HG02870 (cell line): ENCODE results near the gene NMNAT3.
"Not testable (repeated sequence)": the region's sequence is repeated elsewhere in the genome, so short reads cannot be mapped to it uniquely, and the experiment has no call there.

Experiments
- ATAC-seq: cut with Tn5 transposase; IDR thresholded peaks from one replicate; pipeline ENCODE4 v1.9.1; 2021; ENCODE audit warnings: mild to moderate bottlenecking, moderate library complexity; ENCODE audit not compliant: unreplicated experiment

Gene NMNAT3

DNA sequence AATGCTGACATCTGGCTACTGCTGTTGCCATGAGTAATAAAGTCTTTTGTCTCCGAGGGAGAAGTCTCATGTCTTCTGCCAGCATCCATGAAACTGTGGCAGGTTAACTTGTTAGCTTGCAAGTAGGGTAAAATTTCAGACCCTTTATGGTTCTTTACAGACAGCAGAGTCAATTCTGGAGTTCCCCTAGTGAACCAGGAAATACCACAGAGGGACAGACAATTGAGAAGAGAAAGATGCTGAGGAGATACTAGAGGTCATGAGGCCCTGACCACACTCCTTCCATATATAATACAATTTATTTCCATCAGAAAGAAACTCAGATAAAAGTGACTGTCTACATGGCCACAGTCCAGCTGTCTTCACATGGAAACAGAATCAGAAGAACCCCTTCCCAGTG lies 38.1 kb downstream of the NMNAT3 start:
- ATAC-seq = peak; percentile 80

DNA sequence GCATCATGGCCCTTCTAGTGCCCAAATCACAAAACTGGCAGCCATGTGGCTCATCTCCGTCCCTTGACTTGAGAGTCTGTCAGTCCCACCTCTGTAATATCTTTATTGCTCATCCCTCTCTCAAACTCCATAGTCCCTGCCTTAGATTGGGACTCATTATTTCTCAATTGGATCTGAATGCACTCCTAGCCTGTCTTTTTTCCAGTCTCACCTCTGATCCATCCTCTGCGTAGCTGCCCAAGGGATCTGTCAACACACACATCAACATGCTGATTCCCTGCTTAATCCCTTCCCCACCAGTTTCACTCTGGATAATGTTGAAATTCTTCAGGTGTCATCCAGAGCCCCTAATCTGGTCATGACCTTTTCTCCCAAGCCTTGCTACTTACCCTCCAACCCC lies 39.3 kb downstream of the NMNAT3 start:
- no peak for ATAC-seq

DNA sequence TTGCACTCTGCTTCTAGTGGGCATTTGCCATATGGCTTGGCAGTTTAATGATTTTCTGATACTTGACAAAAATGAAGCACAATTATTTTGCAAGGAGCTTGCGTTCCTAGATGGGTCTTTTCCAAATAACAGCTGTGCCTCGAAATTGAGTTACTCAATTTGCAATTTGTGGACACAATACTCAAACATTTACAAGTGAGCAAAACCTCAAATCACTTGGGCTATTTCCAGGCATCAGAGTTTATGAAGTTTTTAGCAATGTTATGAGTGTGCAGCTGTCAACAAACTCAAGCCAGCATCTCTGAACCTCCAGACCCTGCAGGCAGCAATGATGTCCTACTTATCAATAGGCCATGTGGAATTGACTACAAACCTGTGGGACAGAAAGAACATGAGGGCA lies 41.3 kb downstream of the NMNAT3 start:
- no peak for ATAC-seq

DNA sequence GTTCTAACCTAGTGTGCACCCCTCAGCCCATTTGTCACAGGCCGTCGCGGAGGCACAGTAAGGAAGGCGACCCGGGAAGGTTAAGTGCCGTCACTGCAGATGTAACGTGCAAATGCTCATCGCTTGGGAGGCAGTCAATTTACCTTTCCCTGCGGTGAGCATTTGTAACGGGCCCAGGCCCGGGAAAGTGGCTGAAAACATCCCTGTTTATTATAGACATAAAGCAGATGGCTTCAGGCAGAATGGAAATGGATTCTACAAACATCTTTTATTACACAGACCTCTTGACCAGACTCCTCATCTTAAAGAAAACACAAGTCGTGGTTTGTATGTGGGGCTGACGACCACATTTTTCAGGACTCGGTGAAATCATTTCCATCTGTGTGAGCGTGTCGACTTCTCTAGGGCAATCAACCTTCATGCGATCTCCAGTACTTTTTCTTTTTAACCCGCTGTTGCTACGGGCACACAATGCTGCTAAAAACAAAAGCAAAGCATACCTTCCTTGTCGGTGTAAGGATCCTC lies 43.6 kb downstream of the NMNAT3 start:
- ATAC-seq = no peak

DNA sequence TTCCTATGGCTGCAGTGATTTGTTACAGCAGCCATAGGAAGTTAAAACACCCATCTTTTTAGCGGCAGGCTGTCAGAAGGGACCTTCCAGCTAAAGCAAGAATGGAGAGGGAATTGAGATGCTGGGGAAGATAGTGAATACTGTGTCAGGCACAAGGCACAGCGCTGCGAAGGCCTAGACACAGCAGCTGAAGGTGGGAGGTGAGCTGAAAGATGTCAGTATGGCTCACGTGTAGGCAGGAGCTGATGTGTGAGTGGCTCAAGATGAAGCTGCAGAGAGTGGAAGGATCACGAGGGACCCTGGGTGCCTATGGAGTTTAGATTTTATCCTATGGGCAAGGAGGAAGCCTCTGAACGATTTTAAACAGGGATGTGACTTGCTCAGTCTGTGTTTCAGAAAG lies 44.3 kb downstream of the NMNAT3 start:
- no peak for ATAC-seq

DNA sequence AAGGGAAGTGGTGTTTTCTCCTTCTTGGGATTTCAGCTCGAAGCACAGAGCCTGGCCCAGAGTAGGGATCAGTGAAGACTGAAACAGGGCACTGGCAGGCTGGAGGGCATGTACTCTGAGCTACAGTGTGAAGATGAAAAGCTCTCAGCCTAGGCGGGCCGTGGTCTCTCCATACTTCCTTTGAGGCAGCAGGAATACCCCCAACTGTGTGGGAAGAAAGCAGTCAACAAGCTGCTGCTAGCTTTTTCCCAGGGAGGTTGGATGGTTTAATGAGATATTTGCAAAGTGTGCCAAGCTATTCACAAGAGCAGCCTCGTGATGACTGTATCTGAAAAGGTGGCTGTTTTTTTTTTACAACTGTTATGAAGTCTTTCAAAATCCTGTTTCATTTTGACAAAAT lies 47.2 kb downstream of the NMNAT3 start:
- no peak for ATAC-seq

DNA sequence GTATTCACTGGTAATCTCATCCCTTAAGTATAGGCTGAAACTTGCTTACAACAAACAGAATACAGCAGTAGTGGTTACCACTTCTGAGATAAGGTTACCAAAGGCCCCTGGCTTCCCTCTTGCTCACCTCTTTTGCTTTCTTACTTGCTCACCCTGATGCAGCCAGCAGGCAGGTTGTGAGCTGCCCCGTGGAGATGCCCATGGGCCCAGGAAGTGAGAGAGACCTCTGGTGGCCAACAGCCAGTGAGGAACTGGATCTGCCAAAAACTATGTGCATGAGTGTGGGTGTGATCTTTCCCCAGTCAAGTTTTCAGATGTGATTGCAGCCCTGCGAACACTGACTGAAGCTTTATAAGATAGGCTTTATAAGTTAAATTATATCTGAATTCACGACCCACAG lies 48.7 kb downstream of the NMNAT3 start:
- ATAC-seq = peak; percentile 72

DNA sequence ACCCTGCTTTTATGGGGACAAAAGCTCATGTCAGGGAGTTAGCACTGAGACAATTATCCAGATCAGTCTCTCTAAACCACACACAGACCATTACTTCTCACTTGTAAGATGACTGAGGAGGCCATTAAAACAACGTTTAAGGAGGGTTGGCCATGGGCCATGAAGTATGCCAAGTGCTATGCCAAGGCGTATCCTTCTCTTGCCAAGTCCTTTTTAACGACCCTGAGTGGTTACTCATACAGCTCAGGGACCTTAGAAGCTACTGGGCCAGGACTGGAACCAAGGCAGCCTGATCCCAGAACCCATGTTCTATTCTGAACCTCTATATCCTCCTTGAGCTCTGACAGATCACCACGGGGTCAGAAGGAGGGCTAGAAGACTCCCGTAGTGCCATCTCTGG lies 50.0 kb downstream of the NMNAT3 start:
- no peak for ATAC-seq

DNA sequence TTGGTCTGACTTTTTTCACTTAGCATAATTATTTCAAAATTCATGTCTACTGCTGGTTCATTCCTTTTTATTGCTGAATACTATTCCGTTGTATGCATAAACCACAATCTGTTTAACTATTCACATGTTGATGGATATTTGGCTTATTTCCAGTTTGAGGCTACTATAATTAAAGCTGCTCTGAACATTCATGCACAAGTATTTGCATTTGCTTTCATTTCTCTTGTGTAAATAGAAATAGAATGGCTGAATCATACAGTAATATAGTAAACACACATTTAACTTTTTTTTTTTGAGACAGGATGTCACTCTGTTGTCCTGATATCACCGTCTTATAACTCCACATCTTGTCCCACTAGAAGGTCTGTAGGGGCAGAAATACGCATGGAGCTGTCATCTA lies 57.3 kb downstream of the NMNAT3 start:
- no peak for ATAC-seq

DNA sequence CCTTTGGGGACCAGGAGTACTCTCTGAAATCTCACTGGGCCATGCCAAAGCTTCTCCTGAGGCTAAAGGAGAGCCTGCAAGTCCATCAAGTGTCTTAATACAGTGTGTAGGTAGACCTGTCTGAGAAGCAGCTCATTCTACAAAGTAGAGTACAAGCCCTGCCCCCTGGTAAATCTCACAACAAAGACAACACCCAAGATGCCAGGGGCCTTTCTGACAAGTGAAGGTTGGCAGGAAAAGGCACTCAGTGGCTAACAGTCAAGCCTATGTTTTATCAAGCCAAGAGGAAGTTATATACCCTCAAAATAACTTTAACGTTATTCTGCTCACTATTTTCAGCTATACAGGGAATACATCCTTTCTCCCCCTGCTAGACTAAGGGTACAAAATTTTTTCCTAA lies 58.3 kb downstream of the NMNAT3 start:
- no peak for ATAC-seq

DNA sequence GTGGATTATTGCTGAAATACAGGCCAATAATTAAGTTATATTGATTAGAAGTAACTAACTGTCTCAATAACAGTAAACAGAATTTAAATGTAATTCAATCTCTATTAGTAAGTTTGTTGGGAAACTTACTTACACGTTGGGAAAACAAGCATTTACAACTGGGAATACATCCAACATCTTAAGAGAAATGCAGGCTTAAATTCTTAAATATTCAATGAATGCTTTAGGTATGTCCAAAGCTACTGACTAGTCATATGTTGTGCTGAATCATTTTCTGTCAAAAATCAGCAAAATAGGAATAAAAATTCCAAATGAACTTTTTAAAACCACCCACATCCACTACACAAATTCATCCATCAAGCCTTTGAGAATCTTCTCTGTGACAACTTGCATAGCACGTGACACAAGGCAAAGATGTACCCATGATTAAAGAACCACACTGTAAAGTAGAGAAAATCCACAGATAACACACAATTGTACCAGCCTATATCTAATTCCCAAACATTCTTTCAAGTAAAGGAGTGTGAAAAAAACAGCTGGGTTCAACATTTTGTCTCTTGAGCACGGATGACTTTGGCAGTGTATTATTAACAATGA lies 60.0 kb downstream of the NMNAT3 start:
- ATAC-seq = no peak

DNA sequence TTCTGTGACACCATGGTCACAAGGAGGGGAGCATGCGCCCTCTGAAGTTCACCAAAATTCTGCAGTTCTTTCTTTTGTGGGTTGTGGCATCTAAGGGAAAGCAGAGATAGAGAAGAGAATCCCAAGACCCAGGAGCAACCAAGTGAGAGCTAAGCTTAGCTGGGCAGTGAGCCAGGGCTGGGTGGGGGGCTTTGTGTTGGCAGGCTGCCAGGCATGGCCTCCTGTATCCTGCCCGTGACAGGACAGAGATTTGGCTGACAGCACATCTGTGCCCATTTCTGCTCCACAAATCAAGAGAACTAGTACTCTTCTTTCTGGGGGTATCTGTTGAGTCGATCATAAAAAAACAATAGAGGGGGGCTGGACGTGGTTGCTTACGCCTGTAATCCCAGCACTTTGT lies 66.2 kb downstream of the NMNAT3 start:
- no peak for ATAC-seq

DNA sequence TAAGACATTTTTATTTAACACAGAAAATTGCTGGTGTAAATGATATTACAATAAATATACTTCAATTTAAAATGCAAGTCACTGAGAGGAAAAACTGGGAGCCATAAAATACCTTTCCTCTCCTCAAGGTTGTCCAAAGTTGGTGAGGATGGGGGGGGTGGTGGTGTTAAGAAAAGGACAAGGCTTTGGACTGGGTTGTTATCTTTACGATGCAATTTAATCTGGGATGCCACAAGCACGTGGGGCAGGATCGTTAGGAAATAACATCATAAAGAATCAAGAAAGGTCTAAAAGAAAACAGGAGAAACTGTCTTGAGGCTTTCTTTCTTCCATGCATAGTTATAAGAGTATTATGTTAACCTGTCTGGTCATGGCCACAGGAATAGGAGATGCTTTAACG lies 66.9 kb downstream of the NMNAT3 start:
- no peak for ATAC-seq

DNA sequence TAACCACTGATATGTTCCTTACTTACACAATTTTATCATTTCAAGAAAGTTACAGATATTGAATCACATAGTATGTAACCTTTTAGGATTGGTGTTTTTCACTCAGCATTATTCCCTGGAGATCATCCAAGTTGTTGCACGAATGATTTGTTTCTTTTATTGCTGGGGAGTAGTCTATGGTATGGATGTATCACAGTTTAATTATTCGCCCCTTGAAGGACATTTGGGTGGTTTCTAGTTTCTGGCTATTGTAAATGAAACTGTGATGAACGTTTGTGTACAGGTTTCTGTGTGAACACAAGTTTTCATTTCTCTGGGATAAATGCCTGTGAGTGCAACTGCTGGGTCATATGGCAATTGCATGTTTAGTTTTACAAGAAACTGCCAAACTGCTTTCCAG lies 68.8 kb downstream of the NMNAT3 start:
- no peak for ATAC-seq

DNA sequence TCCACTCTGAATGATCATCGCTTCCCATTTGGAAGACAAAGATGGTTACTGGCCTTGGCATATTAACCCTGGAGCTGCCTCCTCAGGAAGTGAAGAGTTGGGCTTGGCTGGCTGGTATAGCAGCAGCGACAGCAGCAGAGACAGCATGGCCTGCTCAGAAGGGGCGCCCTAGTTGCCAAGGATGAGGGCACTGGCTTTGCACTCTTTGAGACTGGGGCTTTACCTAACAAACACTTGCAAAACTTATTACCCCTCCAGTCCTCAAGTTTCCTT lies 69.7 kb downstream of the NMNAT3 start:
- ATAC-seq = no peak

DNA sequence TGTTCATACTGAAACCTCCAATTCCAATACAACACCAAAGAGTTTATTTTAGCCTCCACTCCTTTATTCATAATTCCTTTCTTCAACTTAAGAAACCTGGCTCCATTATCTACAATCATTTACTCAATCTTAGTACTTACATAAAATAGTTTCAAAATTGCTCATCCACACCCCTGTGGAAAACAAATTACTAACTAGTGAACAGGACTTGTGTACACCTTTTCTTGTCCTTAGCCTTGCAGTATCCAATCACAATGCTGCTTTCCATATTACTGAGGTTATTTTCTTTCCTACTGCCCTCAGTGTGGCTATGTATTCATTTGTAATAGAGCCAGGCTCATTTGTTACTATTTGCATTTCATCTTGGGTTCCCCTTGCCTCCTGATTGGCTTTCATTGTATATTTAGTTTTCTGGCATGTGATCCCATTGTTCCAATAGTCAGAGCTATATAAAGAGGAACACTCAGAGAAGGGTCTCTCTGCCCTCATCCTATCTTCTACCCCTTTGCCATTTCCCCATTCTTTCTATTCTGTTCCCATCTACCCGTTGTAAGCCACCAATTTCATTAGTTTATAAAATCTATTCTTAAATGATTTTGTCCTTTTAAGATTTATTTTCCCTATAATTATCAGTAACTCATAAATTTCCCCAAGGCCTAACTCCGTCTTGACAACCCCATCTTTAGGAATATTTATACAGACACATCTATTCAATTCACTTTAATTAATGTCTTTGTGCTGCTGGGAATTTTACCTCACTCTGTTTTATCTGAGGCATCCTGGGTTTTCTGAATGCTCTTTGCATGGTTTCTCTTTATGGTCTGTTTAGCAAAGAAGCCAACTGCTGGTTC lies 70.3 kb downstream of the NMNAT3 start:
- ATAC-seq = no peak

DNA sequence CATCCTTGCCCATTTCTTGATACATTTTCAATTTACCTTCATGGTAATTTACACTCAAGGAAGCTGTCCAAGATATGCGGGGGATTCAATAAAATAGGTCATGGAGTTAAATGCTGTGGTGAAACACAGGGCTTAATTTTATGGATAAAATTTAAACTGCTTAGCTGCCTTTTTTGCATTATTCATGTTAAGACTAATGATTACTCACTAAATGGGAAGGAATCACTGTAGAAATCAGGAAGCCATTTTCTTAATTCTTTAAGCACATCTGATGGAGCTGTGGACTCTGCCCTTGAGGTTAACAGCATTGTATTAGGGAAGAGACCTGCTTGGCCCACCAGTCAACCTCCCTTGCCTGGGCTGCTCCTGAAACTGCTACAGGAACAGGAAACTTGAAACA lies 75.8 kb downstream of the NMNAT3 start:
- ATAC-seq = no peak

DNA sequence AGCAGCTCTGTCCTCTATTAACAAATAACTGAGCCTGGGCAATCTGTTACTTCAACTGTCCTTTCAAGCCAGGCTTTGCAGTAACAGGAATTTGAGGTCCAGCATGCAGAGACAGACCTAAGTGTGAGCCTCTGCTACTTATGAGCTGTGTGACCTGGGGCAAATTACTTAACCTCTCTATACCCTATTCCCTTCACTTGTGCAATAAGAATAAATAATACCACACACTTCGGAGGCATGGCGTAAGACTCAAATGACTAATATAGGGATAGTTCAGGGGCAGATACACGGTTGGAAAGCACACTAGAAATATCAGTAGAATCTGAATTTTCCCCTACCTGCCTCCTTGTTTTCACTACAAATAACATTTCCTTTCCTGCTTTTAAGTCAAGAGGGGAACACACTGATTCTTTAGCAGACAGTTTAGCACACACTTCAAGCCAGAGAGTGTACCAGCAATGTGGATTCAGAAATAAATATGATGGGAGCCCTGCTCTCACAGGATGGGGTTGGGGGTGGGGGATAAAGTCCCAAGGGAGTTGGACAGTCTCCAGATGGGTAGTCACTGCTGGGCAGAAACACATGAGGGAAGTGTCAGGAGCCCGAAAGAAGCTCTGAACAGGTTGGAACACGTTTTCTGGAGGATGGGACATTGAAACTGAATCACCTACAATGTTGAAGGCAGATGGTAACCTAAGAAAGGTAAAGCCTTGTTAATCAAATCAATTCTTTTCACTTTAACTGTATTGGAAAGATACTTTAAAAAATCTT lies 76.4 kb downstream of the NMNAT3 start:
- ATAC-seq = no peak

DNA sequence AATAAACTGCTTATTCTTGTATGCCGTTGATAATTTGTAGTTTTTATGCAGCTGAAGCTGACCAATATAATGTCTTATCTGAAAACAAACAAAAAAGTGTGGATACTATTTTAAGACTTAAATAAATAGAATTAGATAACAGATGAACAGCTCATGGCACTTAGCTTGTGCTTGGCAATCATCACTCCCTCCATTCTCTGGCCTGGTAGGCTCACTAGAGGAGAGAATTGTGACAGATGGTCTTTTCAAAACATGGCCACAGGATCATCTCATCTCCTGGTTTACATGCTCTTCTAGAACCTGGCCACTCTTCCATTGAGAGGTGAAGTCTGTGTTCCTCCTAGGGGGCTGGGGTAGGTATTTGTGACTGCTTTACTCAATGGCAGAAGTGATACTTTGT lies 79.8 kb downstream of the NMNAT3 start:
- no peak for ATAC-seq

DNA sequence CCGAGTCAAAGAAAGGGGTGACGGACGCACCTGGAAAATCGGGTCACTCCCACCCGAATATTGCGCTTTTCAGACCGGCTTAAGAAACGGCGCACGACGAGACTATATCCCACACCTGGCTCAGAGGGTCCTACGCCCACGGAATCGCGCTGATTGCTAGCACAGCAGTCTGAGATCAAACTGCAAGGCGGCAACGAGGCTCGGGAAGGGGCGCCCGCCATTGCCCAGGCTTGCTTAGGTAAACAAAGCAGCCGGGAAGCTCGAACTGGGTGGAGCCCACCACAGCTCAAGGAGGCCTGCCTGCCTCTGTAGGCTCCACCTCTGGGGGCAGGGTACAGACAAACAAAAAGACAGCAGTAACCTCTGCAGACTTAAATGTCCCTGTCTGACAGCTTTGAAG lies 86.6 kb downstream of the NMNAT3 start:
- not testable (repeated sequence) for ATAC-seq

DNA sequence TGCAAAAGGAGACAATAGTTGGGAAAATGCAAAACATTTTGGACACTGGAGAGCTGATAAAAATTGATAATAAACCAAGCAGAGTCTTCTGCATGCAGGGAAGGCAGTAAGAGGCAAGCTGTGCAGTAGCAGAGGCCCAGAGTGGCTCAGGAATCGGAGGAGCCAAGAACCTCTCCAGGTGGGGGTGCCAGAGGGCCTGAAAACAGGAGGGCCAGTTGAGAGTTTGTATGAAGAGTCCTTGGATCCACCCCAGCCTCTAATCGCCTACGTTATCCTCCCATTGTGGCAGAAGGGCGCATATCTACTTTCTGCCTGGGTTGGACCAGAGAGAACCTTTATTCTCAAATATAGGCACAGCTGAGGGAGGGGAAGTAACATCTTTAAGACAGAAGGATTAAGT lies 89.3 kb downstream of the NMNAT3 start:
- no peak for ATAC-seq

DNA sequence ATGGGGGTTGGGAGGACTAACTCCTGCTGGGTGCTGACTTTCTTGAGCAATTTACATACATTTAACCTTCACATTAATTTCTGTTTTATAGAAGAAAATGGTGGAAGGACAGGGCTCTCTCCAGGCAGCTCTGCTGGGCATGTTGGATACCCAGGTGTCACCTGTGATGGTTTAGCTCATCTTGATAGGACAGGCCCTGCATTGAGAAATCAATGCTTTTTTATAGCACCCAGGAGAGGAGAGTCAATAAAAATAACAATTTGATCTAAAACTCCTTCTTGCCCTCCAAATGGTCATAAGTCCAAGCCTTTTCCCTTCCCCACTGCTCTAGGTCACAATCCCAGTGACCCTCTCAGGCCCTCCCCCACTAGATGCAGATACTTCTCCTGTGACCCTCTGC lies 90.0 kb downstream of the NMNAT3 start:
- no peak for ATAC-seq
